HUES64 (cell line): ENCODE results near the gene TPP1.
A peak's percentile ranks its signal among the peaks of the same experiment; 100 is the strongest.

Source experiments
- H3K27ac ChIP-seq: 2 replicates; pipeline ENCODE4 v1.7.0; 2013; ENCODE audit warnings: low read depth, low read length, inconsistent platforms
- H3K27me3 ChIP-seq: 2 replicates; pipeline ENCODE4 v1.6.1; 2013; ENCODE audit warnings: mild to moderate bottlenecking, low read length; ENCODE audit not compliant: insufficient read depth
- H3K36me3 ChIP-seq: 2 replicates; pipeline ENCODE4 v1.6.1; 2013; ENCODE audit warnings: mild to moderate bottlenecking, low read length; ENCODE audit not compliant: insufficient read depth
- H3K4me1 ChIP-seq: 2 replicates; pipeline ENCODE4 v1.6.1; 2013; ENCODE audit warnings: mild to moderate bottlenecking, low read length, moderate library complexity; ENCODE audit not compliant: insufficient read depth
- H3K4me3 ChIP-seq: 2 replicates; pipeline ENCODE4 v1.5.1; 2013; ENCODE audit warnings: mild to moderate bottlenecking, low read length, moderate library complexity
- H3K9ac ChIP-seq: 2 replicates; pipeline ENCODE4 v1.6.1; 2013; ENCODE audit warnings: mild to moderate bottlenecking, low read depth, low read length
- H3K9me3 ChIP-seq: 2 replicates; pipeline ENCODE4 v1.6.1; 2013; ENCODE audit warnings: low read depth, low read length; ENCODE audit not compliant: insufficient read depth
- WGBS: fragments of 150-250, 120-280 bp; methylation state at CpG from one replicate; pipeline ENCODE4 v1.1.7; 2013; ENCODE audit warnings: missing lambda C conversion rate; 5-methylcytosine and 5-hydroxymethylcytosine counted together

The TPP1 gene

DNA sequence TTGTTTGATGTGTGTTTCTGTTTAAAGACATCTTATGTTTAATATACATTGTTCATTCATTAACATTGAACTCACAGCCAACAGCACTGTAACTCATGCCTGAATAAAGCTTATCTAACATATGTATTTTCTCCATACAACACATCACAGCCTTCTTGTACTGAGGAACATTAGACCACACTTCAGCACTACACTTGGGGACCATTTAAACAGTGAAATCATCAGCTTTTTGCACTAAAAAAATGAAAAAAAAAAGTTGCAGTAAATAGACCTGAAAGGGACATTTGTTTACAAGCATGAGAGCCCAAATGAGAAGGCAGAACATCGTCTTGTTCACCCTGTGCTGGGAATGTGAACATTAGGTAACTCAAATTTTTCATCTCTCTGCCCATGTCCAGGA, 15.3 kb upstream of the TPP1 start:
- whole genome bisulfite sequencing, result 82% methylated on average over 1 of the region's 1 CpG
- no peak overlapping the region for H3K27ac ChIP-seq
- H3K4me1 ChIP-seq, result no peaks in the 10 kb centered on the region; the same call in 1 of the 2 replicates
- no peak overlapping the region for H3K4me3 ChIP-seq
- H3K9me3 ChIP-seq, result no peaks in the 10 kb centered on the region
- no peak overlapping the region for H3K9ac ChIP-seq
- H3K27me3 ChIP-seq, result peaks cover 28% of the 10 kb centered on the region
- no peaks in the 10 kb centered on the region for H3K36me3 ChIP-seq

DNA sequence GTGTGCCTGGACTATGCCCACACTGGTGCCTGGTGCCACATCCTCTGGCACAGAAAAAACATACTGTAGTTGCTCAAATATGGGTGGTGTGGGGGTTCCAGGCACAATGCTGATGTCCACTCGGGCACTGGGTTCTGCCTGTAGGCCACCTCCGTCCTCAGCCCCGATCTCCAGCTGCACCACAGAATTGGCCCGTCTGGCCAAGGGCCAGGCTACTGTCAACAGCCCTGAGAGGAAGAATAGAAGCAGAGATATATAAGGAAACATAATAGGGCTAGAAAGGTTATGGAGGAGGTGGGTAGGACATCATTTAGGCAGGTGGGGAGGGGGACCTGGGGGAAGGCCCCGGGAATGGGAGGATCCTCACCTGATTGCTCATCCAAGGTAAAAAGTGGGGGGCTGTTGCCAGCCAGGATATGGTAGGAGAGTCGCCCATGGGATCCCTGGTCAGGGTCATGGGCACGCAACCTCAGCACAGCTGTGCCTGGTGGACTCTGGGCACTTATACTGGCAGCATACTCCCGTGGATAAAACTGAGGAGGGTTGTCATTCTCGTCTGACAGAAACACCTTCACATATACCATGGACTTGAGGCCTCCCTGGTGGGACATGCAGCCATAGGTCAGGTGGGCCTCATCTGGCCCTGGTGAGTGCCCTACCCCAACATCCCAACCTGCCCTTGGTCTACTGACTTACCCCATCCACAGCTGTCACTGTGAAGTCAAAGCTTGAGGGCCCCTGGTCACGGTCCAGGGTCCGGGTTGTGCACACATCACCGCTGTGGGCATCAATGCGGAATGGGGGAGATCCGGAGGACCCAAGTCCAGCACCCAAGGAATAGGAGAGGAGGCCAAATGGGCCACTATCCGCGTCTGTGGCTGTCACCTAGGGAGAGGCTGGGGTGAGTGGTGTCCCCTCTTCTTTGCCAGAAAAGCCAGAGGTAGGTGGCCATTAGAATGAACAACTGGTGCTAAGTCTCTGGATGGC, 14.5 kb upstream of the TPP1 start:
- Histone ChIP-seq H3K36me3 (peaks cover 5% of the 10 kb centered on the region; the same call in 1 of the 2 replicates), H3K4me3 (no peak overlapping the region), H3K27ac (no peak overlapping the region), H3K9me3 (no peaks in the 10 kb centered on the region), H3K27me3 (peaks cover 36% of the 10 kb centered on the region), H3K9ac (no peak overlapping the region), H3K4me1 (no peaks in the 10 kb centered on the region; the same call in 1 of the 2 replicates)
- WGBS, result 94% methylated on average over 16 of the region's 16 CpGs

DNA sequence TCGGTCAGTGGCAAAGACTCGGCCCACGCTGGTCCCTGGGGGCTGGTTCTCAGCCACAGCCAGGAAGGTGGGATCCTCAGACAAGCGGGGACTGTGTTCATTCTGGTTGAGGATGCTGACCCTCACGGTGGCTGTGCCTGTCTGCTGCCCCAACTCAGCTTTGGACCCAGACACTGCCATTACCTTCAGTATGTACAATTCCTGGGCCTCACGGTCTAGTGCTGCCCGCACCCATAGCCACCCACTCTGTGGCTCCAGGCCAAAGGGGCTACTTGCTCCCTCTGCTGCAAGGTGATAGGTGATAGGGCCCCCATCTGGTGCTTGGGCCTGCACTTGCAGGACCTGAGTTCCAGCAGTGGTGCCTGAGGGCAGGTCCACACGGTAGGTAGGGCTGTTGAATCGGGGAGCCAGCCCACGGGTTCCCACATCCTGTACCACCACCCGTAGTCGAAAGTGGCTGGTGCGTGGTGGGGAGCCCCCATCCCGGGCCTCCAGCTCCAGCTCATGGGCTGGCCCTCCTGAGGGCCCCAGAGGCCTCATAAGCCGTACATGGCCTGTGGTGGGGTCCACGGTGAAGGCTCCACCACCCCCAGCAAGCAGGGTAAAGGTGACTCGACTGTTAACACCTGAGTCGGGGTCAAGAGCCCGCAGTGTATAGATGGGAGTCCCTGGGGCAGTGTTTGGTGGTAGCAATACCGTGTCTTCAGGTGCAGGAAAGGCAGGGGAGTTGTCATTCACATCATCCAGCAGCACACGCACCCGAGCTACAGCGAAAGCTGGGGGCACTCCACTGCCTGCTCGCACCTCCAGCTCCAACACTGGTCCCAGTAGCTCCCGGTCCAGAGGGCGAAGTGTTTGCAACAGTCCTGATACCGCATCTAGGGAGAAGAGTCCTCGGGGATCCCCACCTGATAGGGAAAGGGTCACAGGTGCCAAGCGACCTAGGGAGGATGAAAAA, 13.2 kb upstream of the TPP1 start:
- H3K9ac ChIP-seq, result no peak overlapping the region
- WGBS, result 96% methylated on average over 29 of the region's 29 CpGs
- H3K4me1 ChIP-seq, result no peaks in the 10 kb centered on the region; the same call in 1 of the 2 replicates
- H3K4me3 ChIP-seq, result no peak overlapping the region
- H3K36me3 ChIP-seq, result peaks cover 7% of the 10 kb centered on the region; the same call in 1 of the 2 replicates
- no peak overlapping the region for H3K27ac ChIP-seq
- peaks cover 40% of the 10 kb centered on the region for H3K27me3 ChIP-seq
- H3K9me3 ChIP-seq, result no peaks in the 10 kb centered on the region

DNA sequence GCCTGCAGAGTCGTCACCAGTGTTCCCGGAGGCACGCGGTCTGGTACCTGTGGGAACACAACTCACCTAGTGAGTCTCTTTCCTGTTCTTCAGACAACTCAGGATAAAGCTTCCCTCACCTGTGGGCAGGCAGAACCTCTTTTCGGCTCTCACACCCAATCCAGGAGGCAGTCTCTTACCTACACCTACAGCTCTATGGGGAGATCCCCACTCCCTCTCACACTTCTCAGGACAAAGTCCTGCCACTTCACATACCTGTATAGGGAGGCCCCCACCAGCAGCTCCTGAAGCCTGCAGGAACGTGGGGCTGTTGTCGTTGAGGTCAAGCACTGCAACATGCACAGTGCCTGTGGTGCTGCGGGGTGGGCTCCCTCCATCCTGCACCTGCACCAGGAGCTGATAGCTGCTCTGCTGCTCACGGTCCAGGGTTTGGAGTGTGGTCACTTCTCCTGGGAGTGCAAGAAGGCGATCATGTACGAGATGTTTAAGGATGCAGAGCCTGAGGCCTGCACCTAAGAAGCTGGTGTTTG, 12.2 kb upstream of the TPP1 start:
- H3K9ac ChIP-seq, result no peak overlapping the region
- peaks cover 40% of the 10 kb centered on the region for H3K27me3 ChIP-seq
- no peak overlapping the region for H3K27ac ChIP-seq
- no peaks in the 10 kb centered on the region for H3K9me3 ChIP-seq
- H3K4me1 ChIP-seq, result no peaks in the 10 kb centered on the region; the same call in 1 of the 2 replicates
- H3K36me3 ChIP-seq, result peaks cover 11% of the 10 kb centered on the region
- no peak overlapping the region for H3K4me3 ChIP-seq
- 89% methylated on average over 11 of the region's 11 CpGs for WGBS

DNA sequence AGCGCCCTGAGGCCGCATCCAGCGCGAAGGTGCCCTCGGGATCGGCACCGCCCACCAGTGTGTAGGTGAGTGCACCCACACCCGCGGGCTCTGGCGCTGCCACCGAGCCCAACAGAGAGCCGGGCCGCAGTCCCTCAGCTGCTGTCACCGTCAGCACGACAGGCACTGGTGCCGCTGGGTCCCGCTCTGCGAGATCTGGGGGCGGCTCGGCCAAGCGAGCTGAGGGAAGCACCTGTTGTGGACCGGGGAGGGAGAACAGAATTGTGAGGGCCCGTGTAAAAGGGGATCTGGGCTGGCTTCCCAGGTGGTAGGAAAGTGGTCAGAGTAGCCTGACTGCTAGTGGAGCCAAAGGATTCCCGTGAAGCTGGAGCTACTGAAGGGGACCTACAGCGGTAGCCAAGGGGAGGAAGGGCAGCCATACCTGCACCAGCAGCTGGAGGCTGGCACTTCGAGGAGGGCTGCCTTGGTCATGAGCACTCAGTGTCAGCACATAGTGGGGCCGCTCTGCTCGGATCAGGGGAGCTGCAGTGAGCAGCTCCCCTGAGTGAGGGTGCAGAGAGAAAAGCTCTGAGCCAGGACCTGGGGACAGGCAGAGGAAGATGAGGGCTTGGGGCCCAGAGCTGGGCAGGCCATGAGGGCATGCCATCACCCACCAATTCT, 11.5 kb upstream of the TPP1 start:
- 21% methylated on average over 28 of the region's 28 CpGs for WGBS
- peaks cover 12% of the 10 kb centered on the region for H3K36me3 ChIP-seq
- peak overlapping the region; percentile 6; the same call in 1 of the 2 replicates for H3K9ac ChIP-seq
- no peaks in the 10 kb centered on the region; the same call in 1 of the 2 replicates for H3K4me1 ChIP-seq
- peaks cover 40% of the 10 kb centered on the region for H3K27me3 ChIP-seq
- no peak overlapping the region for H3K27ac ChIP-seq
- no peaks in the 10 kb centered on the region for H3K9me3 ChIP-seq
- peak overlapping the region; percentile 51 for H3K4me3 ChIP-seq

DNA sequence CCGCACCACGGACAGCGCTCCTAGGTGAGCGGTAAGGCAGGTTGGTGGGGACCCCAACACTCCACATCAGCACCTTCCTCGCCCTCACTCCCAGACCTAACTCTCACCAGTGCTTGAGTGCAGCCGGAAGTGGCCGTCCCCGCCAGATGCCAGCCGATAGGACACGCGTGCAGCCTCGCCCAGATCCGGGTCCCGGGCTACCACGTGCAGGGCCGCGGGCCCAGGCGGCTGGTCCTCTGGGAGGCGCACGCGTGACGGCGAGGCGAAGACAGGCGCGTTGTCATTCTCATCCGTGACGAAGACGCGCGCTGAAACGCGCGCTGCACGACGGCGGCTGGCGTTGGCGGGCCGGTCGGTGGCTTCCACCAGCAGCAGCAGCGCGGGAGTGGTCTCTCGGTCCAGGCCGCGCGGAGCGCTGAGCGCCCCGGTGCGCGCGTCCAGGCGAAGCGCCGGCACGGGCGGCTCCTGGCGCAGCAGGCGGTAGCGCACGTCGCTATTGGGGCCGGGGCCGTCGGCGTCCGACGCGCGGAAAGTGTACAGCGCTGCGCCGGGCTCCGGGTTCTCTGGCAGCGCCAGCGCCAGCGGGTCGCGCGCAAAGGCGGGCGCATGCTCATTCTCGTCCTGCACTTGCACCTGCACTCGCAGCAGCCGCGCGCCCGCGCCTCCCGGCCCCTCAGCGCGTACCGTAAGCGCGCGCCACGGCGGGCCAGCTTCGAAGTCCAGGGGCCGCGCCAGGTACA, 10.8 kb upstream of the TPP1 start:
- H3K4me1 ChIP-seq, result no peaks in the 10 kb centered on the region; the same call in 1 of the 2 replicates
- H3K4me3 ChIP-seq, result peak overlapping the region; percentile 51
- H3K36me3 ChIP-seq, result peaks cover 19% of the 10 kb centered on the region
- peaks cover 40% of the 10 kb centered on the region for H3K27me3 ChIP-seq
- 16% methylated on average over 102 of the region's 102 CpGs for WGBS
- H3K27ac ChIP-seq, result no peak overlapping the region
- peak overlapping the region; percentile 6; the same call in 1 of the 2 replicates for H3K9ac ChIP-seq
- H3K9me3 ChIP-seq, result no peaks in the 10 kb centered on the region

DNA sequence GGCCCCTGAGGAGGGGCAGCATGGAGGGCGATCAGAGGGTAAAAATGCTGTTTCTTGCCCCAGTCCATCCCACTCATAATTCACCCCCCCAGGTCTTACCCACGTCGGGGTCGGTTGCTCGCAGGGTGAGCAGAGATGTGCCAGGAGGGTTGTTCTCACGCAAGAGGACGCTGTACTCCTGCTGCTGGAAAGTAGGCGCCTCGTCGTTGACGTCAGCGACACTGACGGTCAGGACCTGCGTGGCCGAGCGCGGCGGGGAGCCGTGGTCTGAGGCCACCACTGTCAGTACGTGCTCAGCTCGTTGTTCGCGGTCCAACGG, 10.3 kb upstream of the TPP1 start:
- Histone ChIP-seq H3K27me3 (peaks cover 40% of the 10 kb centered on the region), H3K27ac (no peak overlapping the region), H3K4me1 (no peaks in the 10 kb centered on the region; the same call in 1 of the 2 replicates), H3K9me3 (no peaks in the 10 kb centered on the region), H3K9ac (no peak overlapping the region), H3K4me3 (peak overlapping the region; percentile 51; the same call in 1 of the 2 replicates), H3K36me3 (peaks cover 24% of the 10 kb centered on the region)
- WGBS, result 95% methylated on average over 24 of the region's 24 CpGs

DNA sequence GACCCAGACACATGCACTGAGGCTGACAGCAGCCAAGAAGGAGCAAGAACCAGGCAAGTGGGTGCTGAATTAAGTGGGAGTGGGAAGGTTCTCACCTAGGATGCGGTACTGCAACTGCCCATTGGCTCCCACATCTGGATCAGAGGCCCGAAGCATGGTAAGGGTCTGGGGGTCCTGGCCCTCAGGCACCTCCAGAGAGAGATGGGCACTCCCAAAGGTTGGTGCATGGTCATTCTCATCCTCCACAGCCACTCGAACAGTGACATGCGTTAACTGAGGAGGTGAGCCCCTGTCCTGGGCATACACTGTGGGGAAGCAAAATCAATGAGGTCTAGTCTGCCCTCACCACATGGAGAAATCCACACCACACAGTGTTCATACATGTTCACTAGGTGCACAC, 9.3 kb upstream of the TPP1 start:
- Histone ChIP-seq H3K4me1 (no peaks in the 10 kb centered on the region; the same call in 1 of the 2 replicates), H3K27me3 (peaks cover 40% of the 10 kb centered on the region), H3K27ac (no peak overlapping the region), H3K9me3 (no peaks in the 10 kb centered on the region), H3K9ac (no peak overlapping the region), H3K36me3 (peaks cover 25% of the 10 kb centered on the region), H3K4me3 (no peak overlapping the region)
- 95% methylated on average over 4 of the region's 4 CpGs for WGBS

DNA sequence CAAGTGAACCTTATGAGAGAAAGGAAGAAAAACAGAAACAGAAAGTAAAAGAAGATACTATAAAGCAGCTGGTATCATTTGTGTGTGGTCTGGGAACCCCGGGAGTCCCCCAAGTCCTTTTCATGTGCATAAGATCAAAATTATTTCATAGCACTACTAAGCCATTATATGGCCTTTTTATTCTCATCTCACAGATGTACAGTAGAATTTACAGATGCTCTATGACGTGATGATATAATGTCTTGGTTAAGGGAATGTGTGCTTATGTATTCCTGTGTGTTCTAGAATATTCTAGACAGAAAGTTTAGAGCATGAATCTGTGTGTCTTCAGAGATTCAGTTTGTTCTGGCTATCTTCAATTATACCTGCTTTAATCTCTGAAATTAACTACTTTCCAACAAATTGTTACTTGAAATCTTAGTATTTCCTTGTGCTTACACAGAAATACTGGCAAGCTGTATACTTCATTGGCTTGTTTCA, 8.6 kb upstream of the TPP1 start:
- WGBS, result 84% methylated on average over 2 of the region's 2 CpGs
- Histone ChIP-seq H3K9me3 (no peaks in the 10 kb centered on the region), H3K4me1 (no peaks in the 10 kb centered on the region; the same call in 1 of the 2 replicates), H3K4me3 (no peak overlapping the region), H3K36me3 (peaks cover 25% of the 10 kb centered on the region), H3K9ac (no peak overlapping the region), H3K27ac (no peak overlapping the region), H3K27me3 (peaks cover 40% of the 10 kb centered on the region)
